Bronchial epithelial cell (primary cell): ENCODE results near the gene TAOK3. TPM values are rescaled to one million over a fixed set of nuclear protein-coding genes. Genes with fewer than 3 reads are reported as not detected.
"Not testable (repeated sequence)": the region's sequence is repeated elsewhere in the genome, so short reads cannot be mapped to it uniquely, and the experiment has no call there.

Source experiments
- DNase-seq: peaks from one replicate; pipeline ENCODE4 v3.0.0-alpha.2; 2010; ENCODE audit warnings: low read depth
- FAIRE-seq: peaks from 2 replicates; lab custom pipeline; 2011; peaks lifted over from hg19 to GRCh38; lab: Jason Lieb, UNC
- H3K27me3 ChIP-seq: 2 replicates; pipeline ENCODE4 v1.5.1; 2011; ENCODE audit warnings: low read length; ENCODE audit not compliant: control insufficient read depth, insufficient read depth
- H3K36me3 ChIP-seq: 2 replicates; pipeline ENCODE4 v1.5.1; 2011; ENCODE audit warnings: low read length; ENCODE audit not compliant: control insufficient read depth, insufficient read depth
- H3K4me3 ChIP-seq: 2 replicates; pipeline ENCODE4 v1.5.1; 2011; ENCODE audit warnings: mild to moderate bottlenecking, low read depth, low read length, control low read depth
- CTCF ChIP-seq: IDR thresholded peaks from 2 replicates; pipeline ENCODE4 v1.5.1; 2011; ENCODE audit warnings: mild to moderate bottlenecking, moderate library complexity, low read length, control low read depth, inconsistent platforms; ENCODE audit not compliant: insufficient read depth, severe bottlenecking
- total RNA-seq: library from RNA; depleted of rRNA; stranded (reverse); fragments of >200 nt; gene quantifications from 2 replicates; pipeline ENCODE4 v1.2.1, GENCODE V29; 2014

The TAOK3 gene
- total RNA-seq, 1 donor from 2014 or later, result 25.3 TPM

- FAIRE-seq (no peak), DNase-seq (peak; percentile 35)
- H3K27me3 ChIP-seq, result no peaks in the 10 kb centered on the region
- TF ChIP-seq CTCF, result no peak
- no peak overlapping the region for H3K4me3 ChIP-seq
- no peaks in the 10 kb centered on the region for H3K36me3 ChIP-seq
These were observed 101.5 kb downstream of the TAOK3 start for GRCh38 chr12:118271183-118271582.

GRCh38 chr12:118269806-118270205, 102.9 kb downstream of the TAOK3 start:
- no peaks in the 10 kb centered on the region for H3K36me3 ChIP-seq
- no peak overlapping the region for H3K4me3 ChIP-seq
- DNase-seq, result no peak
- no peak for FAIRE-seq
- no peaks in the 10 kb centered on the region for H3K27me3 ChIP-seq
- TF ChIP-seq CTCF, result no peak

DNA sequence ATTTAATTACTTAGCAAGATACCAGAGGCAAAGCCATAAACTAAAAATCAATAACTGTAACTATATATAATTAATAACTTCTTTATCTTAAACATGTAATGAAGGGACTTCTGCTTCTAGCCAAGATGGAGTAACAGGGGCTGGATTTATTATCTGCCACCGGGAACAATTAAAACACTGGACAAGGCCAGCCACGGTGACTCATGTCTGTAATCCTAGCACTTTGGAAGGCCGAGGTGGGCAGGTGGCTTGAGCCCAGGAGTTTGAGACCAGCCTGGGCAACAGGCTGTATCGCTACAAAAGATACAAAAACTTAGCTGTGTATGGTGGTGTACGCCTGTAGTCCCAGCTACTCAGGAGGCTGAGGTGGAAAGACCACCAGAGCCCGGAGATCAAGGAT, 113.6 kb downstream of the TAOK3 start:
- FAIRE-seq (no peak), DNase-seq (no peak)
- Histone ChIP-seq H3K36me3 (no peaks in the 10 kb centered on the region), H3K4me3 (no peak overlapping the region), H3K27me3 (no peaks in the 10 kb centered on the region)
- no peak for TF ChIP-seq CTCF

DNA sequence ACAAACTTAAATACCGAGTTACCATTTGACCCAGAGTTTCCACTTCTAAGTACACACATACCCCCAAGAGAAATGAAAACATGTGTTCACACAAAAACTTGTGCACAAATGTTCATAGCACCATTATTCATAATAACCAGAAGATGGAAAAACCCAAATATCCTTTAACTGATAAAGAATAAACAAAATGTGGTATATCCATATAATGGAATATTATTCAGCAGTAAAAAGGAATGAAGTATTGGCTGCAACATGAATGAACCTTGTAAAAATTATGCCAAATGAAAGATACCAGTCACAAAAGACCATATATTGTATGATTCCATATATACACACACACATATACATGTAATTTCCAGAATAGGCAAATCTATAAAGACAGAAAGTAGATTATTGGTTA, 116.4 kb downstream of the TAOK3 start:
- FAIRE-seq (no peak), DNase-seq (no peak)
- no peak for TF ChIP-seq CTCF
- Histone ChIP-seq H3K27me3 (no peaks in the 10 kb centered on the region), H3K36me3 (no peaks in the 10 kb centered on the region), H3K4me3 (no peak overlapping the region)

DNA sequence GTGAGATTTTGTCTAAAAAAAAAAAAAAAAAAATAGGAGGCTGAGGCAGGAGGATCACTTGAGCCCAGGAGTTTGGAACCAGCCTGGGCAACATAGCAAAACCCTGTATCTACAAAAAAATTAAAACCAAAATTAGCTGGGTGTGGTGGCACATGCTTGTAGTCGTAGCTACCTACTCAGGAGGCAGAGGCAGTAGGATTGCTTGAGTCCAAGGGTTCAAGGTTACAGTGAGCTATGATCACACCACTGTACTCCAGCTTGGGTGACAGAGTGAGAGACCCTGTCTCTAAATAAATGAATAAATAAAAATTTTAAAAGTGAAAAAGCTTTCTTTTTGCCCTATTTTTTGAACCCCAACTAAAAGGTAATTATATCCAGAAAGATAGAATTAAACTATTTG, 123.2 kb downstream of the TAOK3 start:
- FAIRE-seq (no peak), DNase-seq (no peak)
- Histone ChIP-seq H3K36me3 (no peaks in the 10 kb centered on the region), H3K27me3 (no peaks in the 10 kb centered on the region), H3K4me3 (no peak overlapping the region)
- no peak for TF ChIP-seq CTCF

GRCh38 chr12:118245886-118246285, 126.8 kb downstream of the TAOK3 start:
- DNase-seq, H3K36me3 ChIP-seq, H3K27me3 ChIP-seq, H3K4me3 ChIP-seq, FAIRE-seq: not testable (repeated sequence)
